Midbrain (tissue), 1 donor: ENCODE results near the gene GLRX3.

ENCODE experiments used
- DNase-seq: peaks from one replicate; lab custom pipeline; 2025; lab: John Stamatoyannopoulos, UW

GLRX3 gene

DNA sequence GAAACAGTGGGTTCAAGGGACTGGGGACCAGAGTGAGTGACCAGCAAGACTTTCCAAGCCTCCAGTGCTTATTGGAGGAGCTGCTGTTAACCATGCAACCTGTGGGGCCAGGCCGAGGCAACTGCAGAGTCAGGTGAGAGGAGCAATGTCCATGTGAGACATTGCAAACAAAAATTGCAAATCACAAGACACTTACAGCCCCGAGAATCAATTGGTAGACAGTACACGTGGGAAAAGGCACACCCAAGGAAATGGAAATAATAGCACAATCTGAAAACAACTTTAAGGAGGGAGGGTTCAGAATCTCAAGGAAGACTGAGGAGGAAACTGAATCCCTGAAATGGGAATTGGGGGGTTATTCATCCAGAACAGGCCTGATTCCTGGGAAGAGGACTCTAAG lies 72.6 kb downstream of the GLRX3 start:
- DNase-seq: no peak

- DNase-seq: no peak
Observed at GRCh38 chr10:130212746-130213145, 76.6 kb downstream of the GLRX3 start.

GRCh38 chr10:130213286-130214080 lies 77.3 kb downstream of the GLRX3 start:
- DNase-seq: no peak

- DNase-seq: no peak
Observed at GRCh38 chr10:130214431-130214830, 78.2 kb downstream of the GLRX3 start.

DNA sequence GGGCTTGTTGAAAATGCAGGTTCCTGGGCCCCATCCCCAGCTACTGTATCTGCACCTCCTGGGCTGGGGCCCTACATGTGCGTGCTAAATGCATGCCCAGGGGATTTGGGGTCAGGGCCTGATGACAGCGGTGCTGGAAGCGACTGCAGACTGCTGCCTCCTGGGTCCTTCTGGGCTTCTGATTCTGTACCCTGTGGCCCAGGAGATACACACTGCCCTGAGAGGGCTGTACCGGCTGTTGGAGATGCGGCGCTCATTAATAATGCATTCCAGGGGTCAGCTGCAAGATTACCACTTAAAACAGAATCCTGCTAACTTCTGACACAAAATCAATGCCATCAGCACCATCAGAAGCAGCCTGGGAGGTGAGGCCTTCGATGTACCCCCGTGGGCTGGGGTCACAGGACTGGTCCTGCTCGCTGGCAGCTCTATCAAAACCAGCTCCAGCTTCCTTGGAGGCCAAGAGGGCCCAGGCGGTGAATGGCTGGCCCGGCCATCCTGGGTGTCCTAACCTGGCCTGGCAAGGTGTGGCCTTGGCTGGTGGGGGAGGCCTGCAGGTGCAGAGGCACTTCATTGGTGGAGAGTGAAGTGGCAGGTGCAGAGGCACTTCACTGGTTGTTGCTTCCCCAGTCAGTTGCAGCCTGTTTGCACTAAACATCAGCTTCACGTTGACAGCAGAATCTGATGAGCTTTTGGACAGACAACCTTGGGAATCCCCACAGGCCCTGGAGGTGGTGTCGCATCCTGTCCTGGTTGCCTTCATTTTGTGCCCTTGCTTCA lies 79.2 kb downstream of the GLRX3 start:
- DNase-seq: no peak

DNA sequence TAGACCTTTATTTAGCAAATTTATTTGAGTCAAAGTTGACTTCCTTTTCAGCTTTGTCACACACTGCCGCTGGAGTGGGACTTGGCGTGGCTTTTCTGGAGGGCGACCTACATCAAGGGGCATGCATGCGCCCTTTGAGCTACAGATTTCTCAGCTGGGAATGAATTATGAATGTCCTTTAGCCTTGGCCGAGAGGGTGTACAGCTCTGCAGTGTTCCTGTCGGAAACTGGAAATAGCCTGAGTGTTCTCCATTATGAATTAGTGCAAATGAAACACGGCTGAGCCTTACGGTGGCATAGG lies 79.7 kb downstream of the GLRX3 start:
- no peak for DNase-seq

GRCh38 chr10:130218181-130218641 lies 82.0 kb downstream of the GLRX3 start:
- DNase-seq: no peak

GRCh38 chr10:130218936-130219335 lies 82.7 kb downstream of the GLRX3 start:
- DNase-seq: no peak

GRCh38 chr10:130220251-130221185 lies 84.3 kb downstream of the GLRX3 start:
- DNase-seq: no peak

GRCh38 chr10:130221456-130222375 lies 85.5 kb downstream of the GLRX3 start:
- DNase-seq: no peak

DNA sequence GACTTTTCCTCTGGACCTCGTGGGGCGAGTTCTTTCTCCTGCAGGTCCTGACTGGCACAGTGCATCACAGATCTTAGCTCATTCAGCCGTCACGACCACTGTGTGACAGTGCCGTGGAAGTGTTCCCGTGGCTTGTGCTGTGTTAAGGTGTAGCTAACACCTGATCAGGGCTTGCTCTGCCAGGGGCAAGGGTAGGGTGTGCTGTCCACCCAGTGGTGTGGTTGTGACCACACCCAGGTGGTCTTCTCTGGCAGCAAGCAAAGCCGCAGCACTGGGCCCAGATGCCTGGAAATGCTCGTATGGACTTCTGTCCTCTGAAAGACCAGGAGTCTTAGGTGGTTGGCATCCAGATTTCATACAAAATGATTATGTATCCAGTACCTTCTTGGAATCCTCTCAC lies 86.2 kb downstream of the GLRX3 start:
- no peak for DNase-seq

DNA sequence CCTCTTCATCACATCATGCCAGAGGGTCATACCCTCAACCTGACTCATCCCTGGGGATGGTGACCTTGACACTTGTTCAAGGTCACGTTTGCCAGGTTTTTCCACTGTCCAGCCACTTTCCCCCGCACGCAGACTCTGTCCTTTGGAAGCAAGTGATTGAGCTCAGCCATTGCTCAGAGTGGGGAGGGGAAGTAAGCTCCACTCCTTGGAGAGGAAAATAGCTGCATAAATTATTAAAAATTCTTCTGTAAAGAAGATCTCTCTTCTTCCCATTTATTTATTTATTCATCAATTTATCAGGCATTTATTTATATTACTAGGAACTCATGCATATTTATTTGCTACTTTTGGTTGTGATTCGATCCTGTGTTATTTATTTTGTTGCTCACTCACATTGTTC lies 88.0 kb downstream of the GLRX3 start:
- no peak for DNase-seq

DNA sequence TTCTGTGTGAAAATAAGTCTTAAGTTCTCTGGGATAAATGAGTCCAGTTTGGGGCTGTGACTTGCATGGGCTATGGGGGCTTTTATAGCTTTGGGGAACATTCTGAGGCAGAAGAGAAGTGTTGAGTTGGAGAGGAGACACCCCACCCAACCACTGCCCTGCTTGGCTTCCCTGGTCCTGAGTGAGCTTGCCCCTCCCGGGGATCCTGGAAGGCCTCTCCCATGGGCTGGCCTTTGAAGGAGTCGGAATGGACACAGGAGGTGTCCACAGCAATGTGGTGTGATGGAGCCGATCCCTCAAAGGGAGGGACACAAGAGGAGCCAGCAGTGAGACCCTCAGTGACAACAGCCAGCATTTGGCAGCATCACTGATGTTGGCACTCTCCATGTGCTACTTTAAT lies 89.8 kb downstream of the GLRX3 start:
- DNase-seq: no peak

DNA sequence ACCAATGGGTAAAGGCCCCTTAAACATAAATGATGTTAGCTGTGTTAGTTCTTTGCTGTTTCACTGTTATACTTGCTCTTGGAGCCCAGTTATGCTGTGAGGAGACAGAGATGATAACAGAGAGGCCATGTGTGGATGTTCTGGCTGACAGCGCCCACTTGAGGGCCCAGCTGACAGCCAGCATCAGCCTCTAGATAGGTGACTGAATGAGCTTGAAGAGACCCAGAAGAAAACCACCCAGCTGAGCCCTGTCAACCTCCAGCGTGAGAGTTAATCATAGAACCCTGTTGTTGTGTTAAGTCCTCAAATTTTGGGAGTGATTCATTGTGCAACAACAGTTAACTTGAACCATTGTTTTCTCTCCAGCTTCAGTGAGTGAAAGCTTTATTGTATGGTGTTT lies 91.7 kb downstream of the GLRX3 start:
- DNase-seq: no peak
